NT2/D1 (cell line): ENCODE results near the gene TCERG1L.

ENCODE experiments used
- SUZ12 ChIP-seq: IDR thresholded peaks from 2 replicates; pipeline ENCODE4 v1.6.1; 2011; ENCODE audit not compliant: insufficient read length, insufficient read depth; ENCODE audit errors: extremely low read depth
- YY1 ChIP-seq: IDR thresholded peaks from 2 replicates; pipeline ENCODE4 v1.6.1; 2011; ENCODE audit not compliant: insufficient read length, insufficient read depth
- ZNF274 ChIP-seq: IDR thresholded peaks from 2 replicates; pipeline ENCODE4 v1.6.1; 2011; ENCODE audit warnings: mild to moderate bottlenecking, low read depth, low read length

GRCh38 chr10:131077724-131078123 lies 233.8 kb downstream of the TCERG1L start:
- TF ChIP-seq ZNF274 (no peak), SUZ12 (no peak), YY1 (no peak)
